HEK293T (cell line): ENCODE measurements around the gene RNF144B.
"Not testable (repeated sequence)": the region's sequence is repeated elsewhere in the genome, so short reads cannot be mapped to it uniquely, and the experiment has no call there.

Source experiments
- ARNT ChIP-seq: fragments of 450-650 bp; IDR thresholded peaks from 2 replicates; pipeline ENCODE4 v1.6.1; 2017; ENCODE audit warnings: mild to moderate bottlenecking
- BHLHE40 ChIP-seq: fragments of 450-650 bp; IDR thresholded peaks from 2 replicates; pipeline ENCODE4 v1.6.1; 2016; ENCODE audit warnings: mild to moderate bottlenecking, moderate library complexity, borderline replicate concordance
- FOXK2 ChIP-seq: fragments of 450-650 bp; IDR thresholded peaks from 2 replicates; pipeline ENCODE4 v1.6.1; 2016; ENCODE audit warnings: mild to moderate bottlenecking
- FOXM1 ChIP-seq: fragments of 450-650 bp; IDR thresholded peaks from 2 replicates; pipeline ENCODE4 v1.6.1; 2017; ENCODE audit warnings: mild to moderate bottlenecking, borderline replicate concordance
- NFRKB ChIP-seq: fragments of 450-650 bp; IDR thresholded peaks from 2 replicates; pipeline ENCODE4 v1.6.1; 2016; ENCODE audit warnings: mild to moderate bottlenecking, moderate library complexity
- SP1 ChIP-seq: fragments of 450-650 bp; IDR thresholded peaks from 2 replicates; pipeline ENCODE4 v1.6.1; 2017
- SUZ12 ChIP-seq: fragments of 450-650 bp; IDR thresholded peaks from 2 replicates; pipeline ENCODE4 v1.6.1; 2016; ENCODE audit warnings: mild to moderate bottlenecking
- TARDBP ChIP-seq: fragments of 450-650 bp; IDR thresholded peaks from 2 replicates; pipeline ENCODE4 v1.6.1; 2016
- ZNF384 ChIP-seq: fragments of 450-650 bp; IDR thresholded peaks from 2 replicates; pipeline ENCODE4 v1.6.1; 2016

GRCh38 chr6:18404965-18405364 is 17.8 kb downstream of the RNF144B start:
- TF ChIP-seq ARNT, SP1, FOXM1, SUZ12, TARDBP, ZNF384, NFRKB, FOXK2, BHLHE40: not testable (repeated sequence)
